SIG-M5 (cell line): ENCODE results near the gene TPD52L2.
"Not testable (repeated sequence)": the region's sequence is repeated elsewhere in the genome, so short reads cannot be mapped to it uniquely, and the experiment has no call there.

Source experiments
- DNase-seq: peaks from one replicate; lab custom pipeline; 2025; lab: John Stamatoyannopoulos, UW

Gene TPD52L2

GRCh38 chr20:63855363-63856097 is 9.5 kb upstream of the TPD52L2 start:
- no peak for DNase-seq

- DNase-seq: no peak
These were observed 9.0 kb upstream of the TPD52L2 start for GRCh38 chr20:63856098-63856511.

DNA sequence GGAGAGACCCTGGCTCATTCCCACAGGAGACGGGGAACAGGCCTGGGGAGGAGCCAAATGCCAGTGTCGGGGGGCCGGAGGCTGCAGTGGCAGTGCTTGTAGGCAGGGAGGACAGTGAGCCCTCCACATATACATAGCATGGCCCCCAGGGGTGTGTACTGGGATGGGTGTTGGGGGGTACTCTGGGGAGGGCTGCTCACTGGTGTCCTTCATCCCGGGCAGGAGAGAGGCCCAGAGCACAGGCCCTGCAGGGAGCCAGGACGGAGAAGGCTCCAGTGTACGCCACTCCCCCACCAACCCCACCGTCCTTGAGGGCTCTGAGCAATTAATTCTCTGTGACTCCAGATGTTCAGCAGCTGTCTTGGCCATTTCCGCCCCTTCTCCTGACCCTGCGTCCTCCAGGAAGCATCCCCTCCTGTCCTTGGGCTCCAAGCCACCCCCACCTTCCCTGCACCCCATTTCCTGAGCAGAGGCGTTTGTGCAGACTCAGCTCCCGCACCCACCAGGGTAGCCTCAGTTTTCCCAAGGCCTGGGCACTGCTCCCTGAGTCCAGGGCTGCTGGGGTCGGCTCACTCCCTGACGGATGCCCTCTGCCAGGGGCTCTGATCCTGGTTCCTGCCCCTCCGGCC is 7.2 kb upstream of the TPD52L2 start:
- DNase-seq: no peak

DNA sequence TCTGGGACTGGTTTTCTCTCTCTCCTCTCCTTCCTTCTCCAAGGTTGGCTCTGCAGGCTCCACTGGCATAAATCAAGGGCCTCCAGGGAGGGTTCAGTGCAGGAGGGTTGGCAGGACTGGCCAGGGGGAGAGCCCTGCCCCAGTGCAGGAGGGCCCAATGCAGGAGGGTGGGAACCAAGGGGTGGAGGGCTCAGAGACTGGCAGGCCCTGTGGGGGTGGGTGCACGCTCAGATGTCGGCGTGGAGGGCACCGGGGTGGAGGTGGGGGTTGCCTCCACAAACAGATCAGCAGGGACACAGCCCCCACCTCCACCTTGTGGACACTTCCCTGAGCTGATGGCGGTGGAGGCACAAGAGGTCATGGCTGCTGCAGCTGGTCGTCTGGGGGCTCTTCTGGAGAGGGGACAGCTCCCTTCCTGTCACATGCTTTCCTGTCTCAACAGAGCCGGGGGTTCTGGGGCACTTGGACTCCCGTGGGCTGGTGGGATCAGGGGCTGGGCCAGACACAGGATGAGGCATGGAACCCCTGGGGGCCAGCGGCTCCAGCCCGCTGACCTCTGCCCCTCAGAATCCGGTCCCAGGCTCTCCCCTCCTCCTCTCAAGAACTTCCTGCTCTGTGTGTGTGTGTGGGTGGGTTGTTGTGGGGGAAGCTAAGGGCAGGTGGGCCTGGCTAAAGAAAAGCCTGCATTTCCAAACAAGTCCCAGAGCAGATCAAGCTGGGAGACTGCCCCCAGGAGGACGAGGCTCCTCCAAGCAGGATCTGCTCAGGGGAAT is 6.5 kb upstream of the TPD52L2 start:
- no peak for DNase-seq

DNA sequence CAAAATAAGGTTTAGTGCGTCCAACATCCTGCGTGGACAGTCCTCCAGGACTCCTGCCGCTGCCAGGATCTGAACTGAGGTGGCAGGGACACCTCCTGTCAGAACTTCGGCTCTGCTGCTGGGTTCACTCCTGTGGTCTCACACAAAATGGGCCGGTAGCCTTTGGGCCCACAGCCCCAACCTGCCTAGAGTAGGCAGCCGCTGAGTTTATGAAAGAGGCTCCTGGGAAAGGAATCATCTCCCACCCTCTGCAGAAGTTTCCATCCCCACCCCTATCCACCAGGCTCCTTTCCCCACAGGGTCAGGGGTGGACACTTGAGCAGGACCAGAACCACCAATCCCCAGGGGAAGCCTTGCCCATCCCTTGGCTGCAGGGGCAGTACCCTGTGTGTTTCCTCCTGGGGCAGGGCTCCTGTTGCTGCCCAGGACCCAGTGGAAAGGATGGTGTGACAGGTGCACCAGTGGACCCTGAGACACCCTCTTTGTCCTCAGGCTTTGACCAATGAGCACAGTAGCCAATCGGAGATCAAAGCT is 5.8 kb upstream of the TPD52L2 start:
- DNase-seq: no peak

GRCh38 chr20:63860325-63861051 is 4.6 kb upstream of the TPD52L2 start:
- DNase-seq: no peak

DNA sequence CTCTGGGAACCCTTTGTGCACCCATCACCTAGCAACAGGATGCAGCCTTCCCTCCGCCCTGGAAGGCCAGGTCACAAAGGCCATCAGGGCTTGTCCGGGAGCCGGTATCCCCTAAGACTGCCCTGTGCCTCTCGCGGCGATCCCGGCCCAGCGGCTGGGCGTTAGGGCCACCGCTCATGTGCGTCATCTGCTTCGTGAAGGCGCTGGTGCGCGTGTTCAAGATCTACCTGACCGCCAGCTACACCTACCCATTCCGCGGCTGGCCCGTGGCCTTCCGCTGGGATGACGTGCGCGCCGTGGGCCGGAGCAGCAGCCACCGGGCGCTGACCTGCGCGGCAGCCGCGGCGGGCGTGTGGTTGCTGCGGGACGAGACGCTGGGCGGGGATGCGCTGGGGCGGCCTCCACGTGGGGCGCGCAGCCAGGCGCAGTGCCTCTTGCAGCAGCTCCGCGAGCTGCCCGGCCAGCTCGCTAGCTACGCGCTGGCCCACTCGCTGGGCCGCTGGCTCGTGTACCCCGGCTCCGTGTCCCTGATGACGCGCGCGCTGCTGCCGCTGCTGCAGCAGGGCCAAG is 3.6 kb upstream of the TPD52L2 start, which contains the start of gene ABHD16B:
ABHD16B (plus strand) TSS at position 134 of the 570 bp plus-strand sequence; CDS start at position 177, 43 bp downstream.
- no peak for DNase-seq

DNA sequence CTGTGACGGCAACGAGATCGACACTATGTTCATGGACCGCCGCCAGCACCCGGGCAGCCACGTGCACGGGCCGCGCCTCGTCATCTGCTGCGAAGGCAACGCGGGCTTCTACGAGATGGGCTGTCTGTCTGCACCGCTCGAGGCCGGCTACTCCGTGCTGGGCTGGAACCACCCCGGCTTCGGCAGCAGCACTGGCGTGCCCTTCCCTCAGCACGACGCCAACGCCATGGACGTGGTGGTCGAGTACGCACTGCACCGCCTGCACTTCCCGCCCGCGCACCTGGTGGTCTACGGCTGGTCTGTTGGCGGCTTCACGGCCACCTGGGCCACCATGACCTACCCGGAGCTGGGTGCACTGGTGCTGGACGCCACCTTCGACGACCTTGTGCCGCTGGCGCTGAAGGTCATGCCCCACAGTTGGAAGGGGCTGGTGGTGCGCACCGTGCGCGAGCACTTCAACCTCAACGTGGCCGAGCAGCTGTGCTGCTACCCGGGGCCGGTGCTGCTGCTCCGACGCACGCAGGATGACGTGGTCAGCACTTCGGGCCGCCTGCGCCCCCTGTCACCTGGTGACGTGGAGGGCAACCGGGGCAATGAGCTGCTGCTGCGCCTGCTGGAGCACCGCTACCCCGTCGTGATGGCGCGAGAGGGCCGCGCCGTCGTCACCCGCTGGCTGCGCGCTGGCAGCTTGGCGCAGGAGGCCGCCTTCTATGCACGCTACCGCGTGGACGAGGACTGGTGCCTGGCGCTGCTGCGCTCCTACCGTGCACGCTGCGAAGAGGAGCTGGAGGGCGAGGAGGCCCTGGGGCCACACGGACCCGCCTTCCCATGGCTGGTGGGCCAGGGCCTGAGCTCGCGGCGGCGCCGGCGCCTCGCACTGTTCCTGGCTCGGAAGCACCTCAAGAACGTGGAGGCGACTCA is 2.8 kb upstream of the TPD52L2 start:
- no peak for DNase-seq

- no peak for DNase-seq
These were observed 1.9 kb upstream of the TPD52L2 start for GRCh38 chr20:63863021-63863797.

DNA sequence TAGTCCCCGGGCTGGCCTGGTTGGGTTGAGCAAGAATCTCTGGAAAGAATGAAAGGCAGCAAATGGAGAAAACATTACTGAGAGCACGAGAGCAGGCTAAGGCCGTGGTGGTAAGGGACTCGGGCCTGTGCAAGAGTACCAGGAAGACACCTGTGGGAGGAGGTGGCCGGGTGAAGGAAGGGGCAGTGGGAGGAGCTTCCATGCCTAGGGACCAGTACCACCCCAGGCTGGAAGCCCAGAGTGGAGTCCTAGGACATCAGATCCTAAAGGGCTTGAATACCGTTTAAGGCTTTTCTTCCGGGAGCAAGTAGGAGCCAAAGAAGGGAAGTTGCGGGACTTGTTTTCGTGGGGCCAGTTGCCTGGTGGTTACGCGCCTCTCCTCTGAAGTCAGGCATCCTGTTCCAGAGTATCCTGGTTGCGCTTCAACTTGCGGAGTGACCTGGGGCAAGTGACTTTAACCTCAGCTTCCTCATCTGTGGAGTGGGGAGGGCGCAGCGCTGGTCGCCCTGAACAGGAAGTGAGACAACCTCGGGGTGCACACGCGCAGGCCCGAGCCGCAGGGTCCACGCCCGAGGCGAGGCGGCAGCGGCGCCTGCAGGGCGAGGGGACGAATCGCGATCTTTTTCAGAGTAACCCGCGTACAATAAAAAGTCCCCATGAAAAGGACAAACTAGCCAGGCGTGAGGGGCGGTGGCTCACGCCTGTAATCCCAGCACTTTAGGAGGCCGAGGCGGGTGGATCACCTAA is 1.1 kb upstream of the TPD52L2 start:
- DNase-seq: peak; percentile 82

DNA sequence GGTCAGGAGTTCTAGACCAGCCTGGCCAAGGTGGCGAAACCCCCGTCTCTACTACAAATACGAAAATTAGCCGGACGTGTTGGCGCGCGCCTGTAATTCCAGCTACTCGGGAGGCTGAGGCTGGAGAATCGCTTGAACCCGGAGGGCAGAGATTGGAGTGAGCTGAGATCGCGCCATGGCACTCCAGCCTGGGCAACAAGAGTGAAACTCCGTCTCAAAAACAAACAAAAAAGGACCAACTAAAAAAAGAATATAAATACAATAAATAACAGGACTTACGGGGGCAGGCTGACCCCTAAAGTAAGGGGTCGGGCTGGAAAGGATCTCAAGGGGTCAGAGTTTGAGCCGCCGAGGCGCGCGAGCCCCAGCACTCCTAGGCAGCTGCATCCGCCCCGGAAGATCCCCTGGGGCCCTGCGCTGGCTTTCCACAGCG is 509 bp upstream of the TPD52L2 start:
- DNase-seq: no peak

DNA sequence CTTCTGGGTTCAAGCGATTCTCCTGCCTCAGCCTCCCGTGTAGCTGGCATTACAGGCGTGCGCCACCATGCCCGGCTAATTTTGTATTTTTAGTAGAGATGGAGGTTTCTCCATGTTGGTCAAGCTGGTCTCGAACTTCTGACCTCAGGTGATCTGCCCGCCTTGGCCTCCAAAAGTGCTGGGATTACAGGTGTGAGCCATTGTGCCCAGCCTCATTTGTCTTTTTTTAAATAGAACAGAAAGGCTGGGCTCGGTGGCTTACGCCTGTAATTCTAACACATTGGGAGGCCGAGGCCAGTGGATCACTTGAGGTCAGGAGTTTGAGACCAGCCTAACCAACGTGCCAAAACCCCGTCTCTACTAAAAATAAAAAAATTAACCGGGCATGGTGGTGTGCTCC is 2.0 kb downstream of the TPD52L2 start:
- not testable (repeated sequence) for DNase-seq

GRCh38 chr20:63868264-63868663 is 3.2 kb downstream of the TPD52L2 start:
- no peak for DNase-seq

- DNase-seq: peak; percentile 62
These were observed 8.5 kb downstream of the TPD52L2 start for GRCh38 chr20:63873477-63873971.

GRCh38 chr20:63874241-63874640 is 9.2 kb downstream of the TPD52L2 start:
- not testable (repeated sequence) for DNase-seq

- DNase-seq: no peak
These were observed 11.5 kb downstream of the TPD52L2 start for GRCh38 chr20:63876489-63877036.

- no peak for DNase-seq
These were observed 12.8 kb downstream of the TPD52L2 start for GRCh38 chr20:63877755-63878470.
